GM06990 (cell line): ENCODE data around the gene SYNE2.

Source experiments
- DNase-seq: peaks from one replicate; pipeline ENCODE4 v3.0.0-alpha.2; 2011; ENCODE audit not compliant: insufficient read length; ENCODE audit errors: extremely low read depth
- H3K27me3 ChIP-seq: replicated peaks from 2 replicates; pipeline ENCODE4 v1.6.0; 2011; ENCODE audit warnings: low read length; ENCODE audit not compliant: control insufficient read depth, insufficient read depth
- H3K36me3 ChIP-seq: 2 replicates; pipeline ENCODE4 v1.5.1; 2011; ENCODE audit warnings: low read length; ENCODE audit not compliant: control insufficient read depth, insufficient read depth
- H3K4me3 ChIP-seq: replicated peaks from 2 replicates; pipeline ENCODE4 v1.5.1; 2011; ENCODE audit warnings: low read depth, mild to moderate bottlenecking, control low read depth, low read length
- CTCF ChIP-seq: IDR thresholded peaks from 2 replicates; pipeline ENCODE4 v1.5.1; 2011; ENCODE audit warnings: low read length, control low read depth, mild to moderate bottlenecking, inconsistent platforms; ENCODE audit not compliant: insufficient read depth, poor library complexity, severe bottlenecking

The SYNE2 gene

GRCh38 chr14:63974176-63974575 is 121.4 kb downstream of the SYNE2 start:
- Histone ChIP-seq H3K27me3 (no peaks in the 10 kb centered on the region), H3K36me3 (no peaks in the 10 kb centered on the region; the same call in 1 of the 2 replicates), H3K4me3 (no peak overlapping the region)
- no peak for TF ChIP-seq CTCF
- DNase-seq, result no peak

- no peak for TF ChIP-seq CTCF
- Histone ChIP-seq H3K36me3 (no peaks in the 10 kb centered on the region), H3K27me3 (no peaks in the 10 kb centered on the region), H3K4me3 (no peak overlapping the region)
- DNase-seq, result no peak
These were observed 128.8 kb downstream of the SYNE2 start for GRCh38 chr14:63981569-63981968.

- Histone ChIP-seq H3K27me3 (no peaks in the 10 kb centered on the region), H3K36me3 (no peaks in the 10 kb centered on the region), H3K4me3 (no peak overlapping the region)
- DNase-seq, result no peak
- no peak for TF ChIP-seq CTCF
These were observed 129.4 kb downstream of the SYNE2 start for GRCh38 chr14:63982156-63982555.

- TF ChIP-seq CTCF, result no peak
- H3K27me3 ChIP-seq, result no peaks in the 10 kb centered on the region
- no peak for DNase-seq
- H3K4me3 ChIP-seq, result no peak overlapping the region
- H3K36me3 ChIP-seq, result no peaks in the 10 kb centered on the region
These were observed 129.8 kb downstream of the SYNE2 start for GRCh38 chr14:63982629-63983028.

GRCh38 chr14:63986789-63987533 is 134.2 kb downstream of the SYNE2 start:
- no peak for DNase-seq
- no peak overlapping the region for H3K4me3 ChIP-seq
- TF ChIP-seq CTCF, result no peak
- H3K36me3 ChIP-seq, result no peaks in the 10 kb centered on the region; the same call in 1 of the 2 replicates
- no peaks in the 10 kb centered on the region for H3K27me3 ChIP-seq
